ENCODE measurements around the gene DOC2A. TPM values are rescaled to one million over a fixed set of nuclear protein-coding genes. Genes with fewer than 3 reads are reported as not detected.

The DOC2A gene
- total RNA-seq, 1 donor from 2014 or later, result 0.52 TPM

GRCh38 chr16:29975134-29975538, 35.7 kb downstream of the DOC2A start:
- H3K36me3 ChIP-seq (ENCODE audit: control insufficient read depth in 3 of 3, insufficient read depth in 3 of 3, low read length in 3 of 3), result peaks cover 28 to 38% (median 28%) of the 10 kb centered on the region in 3 donors
- no peaks in the 10 kb centered on the region for H3K9me3 ChIP-seq (ENCODE audit: control insufficient read depth in 3 of 3, low read length in 3 of 3)
- peak overlapping the region; percentile 85 to 96 (median 96) for H3K9ac ChIP-seq (ENCODE audit: low read depth in 1 of 3, low read length in 3 of 3)
- H3K4me3 ChIP-seq (ENCODE audit: low read length in 3 of 3), result peak overlapping the region; percentile 90 to 94 (median 93)
- peaks cover 38 to 49% (median 46%) of the 10 kb centered on the region in 3 donors for H3K4me1 ChIP-seq (ENCODE audit: control insufficient read depth in 3 of 3, insufficient read depth in 3 of 3, low read length in 3 of 3)
- no peaks in the 10 kb centered on the region for H3K27me3 ChIP-seq (ENCODE audit: control insufficient read depth in 3 of 3, insufficient read depth in 3 of 3, low read length in 3 of 3)
- peak overlapping the region; percentile 96 for H3K27ac ChIP-seq (ENCODE audit: low read depth, low read length)

- Histone ChIP-seq H3K4me3 (ENCODE audit: low read length in 3 of 3) (peak overlapping the region; percentile 90 to 94 (median 93)), H3K9ac (ENCODE audit: low read depth in 1 of 3, low read length in 3 of 3) (peak overlapping the region; percentile 85 to 96 (median 96)), H3K27ac (ENCODE audit: low read depth, low read length) (peak overlapping the region; percentile 96), H3K9me3 (ENCODE audit: control insufficient read depth in 3 of 3, low read length in 3 of 3) (no peaks in the 10 kb centered on the region), H3K4me1 (ENCODE audit: control insufficient read depth in 3 of 3, insufficient read depth in 3 of 3, low read length in 3 of 3) (peaks cover 38 to 49% (median 46%) of the 10 kb centered on the region in 3 donors), H3K27me3 (ENCODE audit: control insufficient read depth in 3 of 3, insufficient read depth in 3 of 3, low read length in 3 of 3) (no peaks in the 10 kb centered on the region), H3K36me3 (ENCODE audit: control insufficient read depth in 3 of 3, insufficient read depth in 3 of 3, low read length in 3 of 3) (peaks cover 24 to 35% (median 26%) of the 10 kb centered on the region in 3 donors)
Measured at GRCh38 chr16:29974291-29975133, 36.3 kb downstream of the DOC2A start.

- Histone ChIP-seq H3K4me1 (ENCODE audit: control insufficient read depth in 3 of 3, insufficient read depth in 3 of 3, low read length in 3 of 3) (peaks cover 38 to 46% (median 44%) of the 10 kb centered on the region in 3 donors), H3K36me3 (ENCODE audit: control insufficient read depth in 3 of 3, insufficient read depth in 3 of 3, low read length in 3 of 3) (peaks cover 20 to 32% (median 22%) of the 10 kb centered on the region in 3 donors), H3K27ac (ENCODE audit: low read depth, low read length) (peak within 1 kb of the TSS; percentile 96)
Measured at GRCh38 chr16:29973384-29974246, 37.2 kb downstream of the DOC2A start, which contains the start of gene TAOK2. TSS of gene TAOK2 (plus strand) at chr16:29973868. CDS start at chr16:29977773, 3,905 bp downstream.

GRCh38 chr16:29972992-29973383, 37.8 kb downstream of the DOC2A start:
- Histone ChIP-seq H3K9me3 (ENCODE audit: control insufficient read depth in 3 of 3, low read length in 3 of 3) (no peaks in the 10 kb centered on the region), H3K4me1 (ENCODE audit: control insufficient read depth in 3 of 3, insufficient read depth in 3 of 3, low read length in 3 of 3) (peaks cover 38 to 40% (median 39%) of the 10 kb centered on the region in 3 donors), H3K4me3 (ENCODE audit: low read length in 3 of 3) (peak overlapping the region; percentile 8 to 94 (median 93)), H3K36me3 (ENCODE audit: control insufficient read depth in 3 of 3, insufficient read depth in 3 of 3, low read length in 3 of 3) (peaks cover 21 to 32% (median 22%) of the 10 kb centered on the region in 3 donors), H3K27ac (ENCODE audit: low read depth, low read length) (peak overlapping the region; percentile 96), H3K9ac (ENCODE audit: low read depth in 1 of 3, low read length in 3 of 3) (peak overlapping the region in 1 of 3 donors; percentile 96), H3K27me3 (ENCODE audit: control insufficient read depth in 3 of 3, insufficient read depth in 3 of 3, low read length in 3 of 3) (no peaks in the 10 kb centered on the region)

More at GRCh38 chr16:29973384-29974246, 37.2 kb downstream of the DOC2A start, which contains the start of gene TAOK2:
- Histone ChIP-seq H3K9me3 (ENCODE audit: control insufficient read depth in 3 of 3, low read length in 3 of 3) (no peaks in the 10 kb centered on the region), H3K4me3 (ENCODE audit: low read length in 3 of 3) (peak within 1 kb of the TSS; percentile 90 to 94 (median 93)), H3K9ac (ENCODE audit: low read depth in 1 of 3, low read length in 3 of 3) (peak within 1 kb of the TSS; percentile 85 to 96 (median 96)), H3K27me3 (ENCODE audit: control insufficient read depth in 3 of 3, insufficient read depth in 3 of 3, low read length in 3 of 3) (no peaks in the 10 kb centered on the region)

- Histone ChIP-seq H3K27ac (ENCODE audit: low read depth, low read length) (no peak overlapping the region), H3K9ac (ENCODE audit: low read depth in 1 of 3, low read length in 3 of 3) (no peak overlapping the region), H3K27me3 (ENCODE audit: control insufficient read depth in 3 of 3, insufficient read depth in 3 of 3, low read length in 3 of 3) (no peaks in the 10 kb centered on the region), H3K36me3 (ENCODE audit: control insufficient read depth in 3 of 3, insufficient read depth in 3 of 3, low read length in 3 of 3) (peaks cover 20 to 30% (median 20%) of the 10 kb centered on the region in 3 donors), H3K4me3 (ENCODE audit: low read length in 3 of 3) (no peak overlapping the region), H3K9me3 (ENCODE audit: control insufficient read depth in 3 of 3, low read length in 3 of 3) (no peaks in the 10 kb centered on the region), H3K4me1 (ENCODE audit: control insufficient read depth in 3 of 3, insufficient read depth in 3 of 3, low read length in 3 of 3) (peaks cover 35 to 38% (median 37%) of the 10 kb centered on the region in 3 donors)
Measured at GRCh38 chr16:29972500-29972899, 38.3 kb downstream of the DOC2A start.

GRCh38 chr16:29971304-29971703, 39.5 kb downstream of the DOC2A start:
- Histone ChIP-seq H3K4me3 (ENCODE audit: low read length in 3 of 3) (no peak overlapping the region), H3K27me3 (ENCODE audit: control insufficient read depth in 3 of 3, insufficient read depth in 3 of 3, low read length in 3 of 3) (no peaks in the 10 kb centered on the region), H3K4me1 (ENCODE audit: control insufficient read depth in 3 of 3, insufficient read depth in 3 of 3, low read length in 3 of 3) (peaks cover 23 to 27% (median 25%) of the 10 kb centered on the region in 3 donors), H3K27ac (ENCODE audit: low read depth, low read length) (no peak overlapping the region), H3K36me3 (ENCODE audit: control insufficient read depth in 3 of 3, insufficient read depth in 3 of 3, low read length in 3 of 3) (peaks cover 20 to 29% (median 20%) of the 10 kb centered on the region in 3 donors), H3K9me3 (ENCODE audit: control insufficient read depth in 3 of 3, low read length in 3 of 3) (no peaks in the 10 kb centered on the region), H3K9ac (ENCODE audit: low read depth in 1 of 3, low read length in 3 of 3) (no peak overlapping the region)

- Histone ChIP-seq H3K9ac (ENCODE audit: low read depth in 1 of 3, low read length in 3 of 3) (no peak overlapping the region), H3K36me3 (ENCODE audit: control insufficient read depth in 3 of 3, insufficient read depth in 3 of 3, low read length in 3 of 3) (peaks cover 20 to 29% (median 26%) of the 10 kb centered on the region in 3 donors), H3K4me3 (ENCODE audit: low read length in 3 of 3) (no peak overlapping the region), H3K4me1 (ENCODE audit: control insufficient read depth in 3 of 3, insufficient read depth in 3 of 3, low read length in 3 of 3) (peaks cover 3 to 6% (median 5%) of the 10 kb centered on the region in 3 donors), H3K27ac (ENCODE audit: low read depth, low read length) (no peak overlapping the region), H3K9me3 (ENCODE audit: control insufficient read depth in 3 of 3, low read length in 3 of 3) (no peaks in the 10 kb centered on the region), H3K27me3 (ENCODE audit: control insufficient read depth in 3 of 3, insufficient read depth in 3 of 3, low read length in 3 of 3) (no peaks in the 10 kb centered on the region)
Measured at GRCh38 chr16:29968205-29968604, 42.6 kb downstream of the DOC2A start.

GRCh38 chr16:29963021-29963743, 47.6 kb downstream of the DOC2A start:
- peaks cover 4 to 11% (median 5%) of the 10 kb centered on the region in 3 donors for H3K36me3 ChIP-seq (ENCODE audit: control insufficient read depth in 3 of 3, insufficient read depth in 3 of 3, low read length in 3 of 3)
- H3K27ac ChIP-seq (ENCODE audit: low read depth, low read length), result peak overlapping the region; percentile 85
- H3K4me3 ChIP-seq (ENCODE audit: low read length in 3 of 3), result peak overlapping the region; percentile 89 to 90 (median 89)
- H3K9ac ChIP-seq (ENCODE audit: low read depth in 1 of 3, low read length in 3 of 3), result peak overlapping the region in 2 of 3 donors; percentile 5 to 87
- no peaks in the 10 kb centered on the region for H3K9me3 ChIP-seq (ENCODE audit: control insufficient read depth in 3 of 3, low read length in 3 of 3)
- peaks cover 12 to 19% (median 18%) of the 10 kb centered on the region in 3 donors for H3K4me1 ChIP-seq (ENCODE audit: control insufficient read depth in 3 of 3, insufficient read depth in 3 of 3, low read length in 3 of 3)
- no peaks in the 10 kb centered on the region for H3K27me3 ChIP-seq (ENCODE audit: control insufficient read depth in 3 of 3, insufficient read depth in 3 of 3, low read length in 3 of 3)

All from skeletal muscle tissue (tissue), 4 donors.